Measurements from ENCODE around the gene CBX1. TPM values are rescaled to one million over a fixed set of nuclear protein-coding genes. Genes with fewer than 3 reads are reported as not detected.

CBX1 gene
- 10 to 100 TPM; 18.3 to 22.1 TPM for total RNA-seq

DNA sequence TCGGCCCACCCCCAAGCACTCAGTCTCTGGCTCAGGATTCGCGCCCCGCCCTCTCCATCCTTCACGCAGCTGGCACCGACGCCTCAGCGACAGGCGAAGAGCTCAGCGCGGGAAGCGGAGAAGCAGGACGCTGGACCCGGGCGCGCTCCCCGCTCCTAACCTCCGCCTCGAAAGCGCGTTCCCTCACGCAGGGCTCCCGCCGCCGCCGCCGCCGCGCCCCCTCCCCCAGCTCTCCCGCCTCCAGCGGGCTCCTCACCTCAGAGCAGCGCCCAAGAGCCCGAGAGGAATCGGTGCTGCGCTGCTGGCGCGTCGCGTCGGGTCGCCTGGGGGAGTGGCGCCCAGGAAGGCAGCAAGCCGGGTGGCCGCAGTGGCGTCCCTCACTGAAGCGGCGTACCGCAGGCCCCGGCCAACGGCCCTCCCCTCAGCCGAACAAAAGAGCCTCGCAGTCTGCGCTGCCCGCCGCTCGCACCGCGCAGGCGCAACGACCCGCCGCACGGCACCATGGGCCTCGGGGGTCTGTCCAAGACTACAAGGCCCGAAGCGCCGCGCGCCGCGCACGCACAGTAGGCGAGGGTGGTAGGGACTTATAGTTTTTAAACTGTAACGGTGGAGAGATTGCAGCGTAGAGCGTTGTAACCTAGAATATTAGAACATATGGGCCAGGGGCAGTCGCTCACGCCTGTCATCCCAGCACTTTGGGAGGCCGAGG lies at the start of gene CBX1:
CBX1 (minus strand) TSS at position 467 of the 709 bp plus-strand sequence. CDS start 24,474 bp downstream, outside the sequence.
- DNase-seq (ENCODE audit: low spot score): peak; percentile 90
- TF ChIP-seq, protein P1, sequence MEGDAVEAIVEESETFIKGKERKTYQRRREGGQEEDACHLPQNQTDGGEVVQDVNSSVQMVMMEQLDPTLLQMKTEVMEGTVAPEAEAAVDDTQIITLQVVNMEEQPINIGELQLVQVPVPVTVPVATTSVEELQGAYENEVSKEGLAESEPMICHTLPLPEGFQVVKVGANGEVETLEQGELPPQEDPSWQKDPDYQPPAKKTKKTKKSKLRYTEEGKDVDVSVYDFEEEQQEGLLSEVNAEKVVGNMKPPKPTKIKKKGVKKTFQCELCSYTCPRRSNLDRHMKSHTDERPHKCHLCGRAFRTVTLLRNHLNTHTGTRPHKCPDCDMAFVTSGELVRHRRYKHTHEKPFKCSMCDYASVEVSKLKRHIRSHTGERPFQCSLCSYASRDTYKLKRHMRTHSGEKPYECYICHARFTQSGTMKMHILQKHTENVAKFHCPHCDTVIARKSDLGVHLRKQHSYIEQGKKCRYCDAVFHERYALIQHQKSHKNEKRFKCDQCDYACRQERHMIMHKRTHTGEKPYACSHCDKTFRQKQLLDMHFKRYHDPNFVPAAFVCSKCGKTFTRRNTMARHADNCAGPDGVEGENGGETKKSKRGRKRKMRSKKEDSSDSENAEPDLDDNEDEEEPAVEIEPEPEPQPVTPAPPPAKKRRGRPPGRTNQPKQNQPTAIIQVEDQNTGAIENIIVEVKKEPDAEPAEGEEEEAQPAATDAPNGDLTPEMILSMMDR (IDR thresholded peaks at IDR 0.05): peak in 1 of 2 donors; percentile 30
- Histone ChIP-seq H3K9me3 (no peaks in the 10 kb centered on the region), H3K4me1 (peaks cover 0 to 14% of the 10 kb centered on the region in 2 donors), H3K27me3 (no peaks in the 10 kb centered on the region), H3K36me3 (no peaks in the 10 kb centered on the region), H3K27ac (peak within 1 kb of the TSS; percentile 85 to 87), H3K4me3 (peak within 1 kb of the TSS; percentile 63 to 96)

DNA sequence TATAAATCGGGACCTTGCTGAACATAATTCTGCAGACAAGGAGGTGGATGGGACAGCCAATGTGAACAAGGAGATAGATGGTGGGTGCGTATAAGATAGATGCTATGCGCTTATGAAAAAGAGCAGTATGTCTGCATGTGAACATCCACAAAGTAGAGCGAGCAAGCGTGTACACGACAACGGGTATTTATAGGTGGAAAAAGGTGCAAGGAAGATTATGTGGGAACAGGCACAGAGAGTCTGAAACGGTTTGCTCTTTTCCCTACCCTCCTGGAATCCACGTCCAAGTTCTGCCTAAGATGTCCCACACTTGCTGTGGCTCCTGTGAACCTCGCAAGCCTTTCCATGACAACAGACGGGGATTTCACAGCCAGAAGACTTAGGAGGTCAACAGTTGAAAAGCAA lies 49.3 kb upstream of the CBX1 start:
- Histone ChIP-seq H3K4me1 (no peaks in the 10 kb centered on the region), H3K9me3 (no peaks in the 10 kb centered on the region), H3K36me3 (no peaks in the 10 kb centered on the region), H3K4me3 (no peak overlapping the region), H3K27me3 (peaks cover 0 to 4% of the 10 kb centered on the region in 2 donors), H3K27ac (no peak overlapping the region)
- TF ChIP-seq, protein P1 (IDR thresholded peaks at IDR 0.05): no peak
- no peak for DNase-seq (ENCODE audit: low spot score)

DNA sequence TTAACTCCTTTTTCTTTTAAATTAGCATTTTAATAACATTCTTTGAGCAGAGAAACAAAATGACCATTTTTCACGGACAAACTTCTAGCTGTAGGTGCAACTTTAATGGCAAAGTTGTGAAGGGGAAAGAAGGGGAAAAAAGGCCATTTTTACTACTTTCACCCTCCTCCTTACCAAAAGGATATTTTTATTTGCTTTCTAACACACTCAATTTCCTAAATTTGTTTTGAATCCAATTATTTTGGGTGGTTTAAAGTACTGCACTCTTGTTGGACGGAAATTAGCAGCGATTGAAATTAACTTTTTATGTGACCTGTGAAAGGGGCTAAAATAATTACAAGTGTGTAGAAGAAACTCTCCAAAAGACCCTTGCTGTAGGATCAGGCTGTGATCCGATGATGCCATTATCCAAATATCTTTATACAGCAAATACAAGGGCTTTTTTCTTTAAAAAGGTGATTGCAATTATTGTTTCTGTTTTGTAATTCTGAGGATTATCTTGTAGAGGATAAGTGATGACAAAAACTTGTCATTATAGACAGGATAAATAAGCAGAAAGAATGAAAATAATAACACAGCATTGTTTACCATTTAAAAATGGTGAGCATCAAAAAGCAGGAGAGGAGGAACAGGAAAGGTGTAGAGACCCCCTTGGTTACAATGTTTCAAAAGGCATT lies 48.6 kb upstream of the CBX1 start:
- Histone ChIP-seq H3K4me1 (no peaks in the 10 kb centered on the region), H3K27me3 (peaks cover 0 to 4% of the 10 kb centered on the region in 2 donors), H3K27ac (no peak overlapping the region), H3K4me3 (no peak overlapping the region), H3K36me3 (no peaks in the 10 kb centered on the region), H3K9me3 (no peaks in the 10 kb centered on the region)
- DNase-seq (ENCODE audit: low spot score): no peak
- TF ChIP-seq, protein P1 (IDR thresholded peaks at IDR 0.05): no peak

DNA sequence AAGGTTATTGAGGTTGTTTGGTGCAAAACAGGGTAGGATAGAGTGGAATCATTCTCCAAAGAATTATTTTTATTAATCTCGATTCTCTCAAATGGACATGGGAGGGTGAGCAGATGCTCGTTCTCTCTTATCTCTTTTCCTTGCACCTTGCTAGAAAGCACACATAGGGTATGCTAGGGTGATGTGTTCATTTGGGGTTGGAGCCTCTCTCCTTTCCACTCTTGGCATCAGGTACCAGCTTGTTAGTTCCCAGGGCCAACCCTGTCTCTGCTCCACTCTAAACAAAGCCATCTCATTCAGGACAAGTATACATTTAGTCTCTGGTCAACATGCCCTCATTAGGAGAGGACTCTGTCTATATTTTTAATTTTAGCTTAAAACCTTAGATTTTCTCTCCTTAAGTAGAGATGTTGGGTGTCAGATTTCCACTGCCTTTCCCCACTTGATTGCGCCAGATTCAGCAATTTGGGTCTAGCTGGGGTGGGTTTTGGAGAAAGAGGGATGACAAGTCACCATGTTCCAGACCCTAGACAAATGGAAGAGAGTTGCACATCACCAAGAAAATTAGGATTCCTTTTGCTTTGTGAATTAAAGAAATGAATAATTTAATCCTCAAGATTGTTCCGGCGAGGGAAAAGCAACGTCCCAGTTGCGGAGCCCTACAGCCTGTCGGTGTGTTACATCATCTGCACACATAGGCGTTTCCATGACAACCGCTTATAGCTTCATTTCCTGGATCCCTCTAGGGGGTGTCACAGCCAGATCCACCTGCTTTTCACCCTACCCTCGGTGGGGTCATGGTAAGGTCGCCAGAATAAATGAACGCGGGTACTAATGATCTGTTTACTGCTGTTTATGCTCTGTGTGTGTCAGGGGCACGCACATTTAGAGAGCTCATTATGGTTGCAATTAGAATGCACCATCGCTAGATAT lies 47.8 kb upstream of the CBX1 start:
- no peak overlapping the region for H3K4me3 ChIP-seq
- H3K27me3 ChIP-seq: peaks cover 0 to 4% of the 10 kb centered on the region in 2 donors
- no peak overlapping the region for H3K27ac ChIP-seq
- no peaks in the 10 kb centered on the region for H3K36me3 ChIP-seq
- H3K9me3 ChIP-seq: no peaks in the 10 kb centered on the region
- no peaks in the 10 kb centered on the region for H3K4me1 ChIP-seq
- no peak for DNase-seq (ENCODE audit: low spot score)
- TF ChIP-seq, protein P1 (IDR thresholded peaks at IDR 0.05): no peak

DNA sequence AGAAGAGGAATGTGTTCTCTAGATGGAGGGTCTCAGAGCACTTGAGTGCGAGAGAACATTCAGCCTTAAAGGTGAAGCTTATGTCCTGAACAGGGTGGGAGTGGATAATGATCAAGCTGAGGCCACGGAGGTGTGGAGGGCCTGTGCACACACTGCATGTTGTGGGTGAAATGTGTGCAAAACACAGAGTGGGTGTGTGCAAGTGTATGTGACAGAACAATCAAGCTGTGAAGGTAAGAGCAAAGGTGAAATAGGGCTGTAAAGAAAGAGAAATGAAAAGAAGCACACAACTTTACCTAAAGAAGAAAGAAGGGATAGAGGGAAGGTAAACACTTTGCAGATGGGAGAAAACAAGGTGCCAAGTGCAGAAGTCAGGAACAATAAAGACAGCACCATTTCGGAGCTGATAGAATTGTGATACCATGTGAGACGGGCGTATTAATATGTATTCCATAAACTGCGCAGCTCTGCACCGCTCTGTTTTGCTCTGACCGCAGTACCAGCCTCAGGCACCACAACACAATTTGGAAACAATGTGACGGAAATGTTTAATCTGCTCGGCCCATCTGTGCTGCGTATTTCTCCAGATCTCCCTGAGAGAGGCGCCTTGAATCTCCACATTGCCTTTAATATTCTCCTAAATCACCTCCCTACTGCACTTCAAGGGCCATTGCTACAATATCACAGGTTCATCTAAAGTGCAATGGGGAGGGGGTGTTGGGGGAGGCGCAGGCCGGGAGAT lies 46.9 kb upstream of the CBX1 start:
- H3K36me3 ChIP-seq: no peaks in the 10 kb centered on the region
- no peak overlapping the region for H3K27ac ChIP-seq
- H3K9me3 ChIP-seq: no peaks in the 10 kb centered on the region
- H3K4me3 ChIP-seq: no peak overlapping the region
- TF ChIP-seq, protein P1 (IDR thresholded peaks at IDR 0.05): no peak
- no peak for DNase-seq (ENCODE audit: low spot score)
- H3K27me3 ChIP-seq: peaks cover 0 to 4% of the 10 kb centered on the region in 2 donors
- no peaks in the 10 kb centered on the region for H3K4me1 ChIP-seq

Measured in right atrium auricular region (tissue), 2 donors.